Measurements from ENCODE around the gene CTSL.

GRCh38 chr9:87699835-87700234 is 26.1 kb upstream of the CTSL start:
- TF ChIP-seq CTCF (IDR thresholded peaks at IDR 0.05; ENCODE audit: borderline replicate concordance, extremely low read depth, low read length, poor library complexity, severe bottlenecking) (no peak), EZH2 (IDR thresholded peaks at IDR 0.05; ENCODE audit: borderline replicate concordance, low read depth, low read length, severe bottlenecking) (no peak)

Data from DND-41 (cell line).